H9 (cell line): ENCODE results near the gene TSPAN32. TPM values are rescaled to one million over a fixed set of nuclear protein-coding genes. Genes with fewer than 3 reads are reported as not detected.

Experiments
- DNase-seq: peaks from one replicate; pipeline ENCODE4 v3.0.0-alpha.2; 2017
- H2AFZ ChIP-seq: one replicate; pipeline ENCODE4 v1.6.1; 2013; ENCODE audit warnings: mild to moderate bottlenecking, low read length, control low read depth, moderate library complexity
- H2AK5ac ChIP-seq: 2 replicates; pipeline ENCODE4 v1.6.1; 2013; ENCODE audit warnings: low read length, control low read depth, mixed read lengths; ENCODE audit not compliant: insufficient read length
- H2BK120ac ChIP-seq: one replicate; pipeline ENCODE4 v1.6.1; 2013; ENCODE audit warnings: low read depth, mild to moderate bottlenecking, low read length, control low read depth, inconsistent platforms; ENCODE audit not compliant: poor library complexity, severe bottlenecking
- H2BK12ac ChIP-seq: 2 replicates; pipeline ENCODE4 v1.6.1; 2013; ENCODE audit warnings: low read length, control low read depth, mixed read lengths, low read depth; ENCODE audit not compliant: insufficient read length
- H2BK15ac ChIP-seq: 2 replicates; pipeline ENCODE4 v1.6.1; 2013; ENCODE audit warnings: low read depth, low read length, control low read depth
- H2BK20ac ChIP-seq: one replicate; pipeline ENCODE4 v1.6.1; 2013; ENCODE audit warnings: low read depth, mild to moderate bottlenecking, low read length, control low read depth, inconsistent platforms; ENCODE audit not compliant: poor library complexity, severe bottlenecking
- H2BK5ac ChIP-seq: 2 replicates; pipeline ENCODE4 v1.6.1; 2013; ENCODE audit warnings: low read length, control low read depth, mixed read lengths; ENCODE audit not compliant: insufficient read length
- H3K14ac ChIP-seq: 2 replicates; pipeline ENCODE4 v1.6.1; 2013; ENCODE audit warnings: low read length, control low read depth; ENCODE audit not compliant: insufficient read depth
- H3K18ac ChIP-seq: 2 replicates; pipeline ENCODE4 v1.6.1; 2013; ENCODE audit warnings: low read depth, mild to moderate bottlenecking, mixed read lengths, low read length, control low read depth; ENCODE audit not compliant: insufficient read length
- H3K23ac ChIP-seq: 2 replicates; pipeline ENCODE4 v1.6.1; 2013; ENCODE audit warnings: low read length, control low read depth, mixed read lengths, low read depth; ENCODE audit not compliant: insufficient read length
- H3K23me2 ChIP-seq: 2 replicates; pipeline ENCODE4 v1.6.1; 2013; ENCODE audit warnings: low read depth, mild to moderate bottlenecking, mixed read lengths, low read length, control low read depth; ENCODE audit not compliant: insufficient read length, poor library complexity, severe bottlenecking
- H3K27ac ChIP-seq: 2 replicates; pipeline ENCODE4 v1.5.1; 2013; ENCODE audit warnings: low read length, control low read depth, mixed read lengths, low read depth; ENCODE audit not compliant: insufficient read length
- H3K27me3 ChIP-seq: 2 replicates; pipeline ENCODE4 v1.6.1; 2013; ENCODE audit warnings: low read length, control low read depth, inconsistent platforms; ENCODE audit not compliant: insufficient read depth
- H3K4ac ChIP-seq: 2 replicates; pipeline ENCODE4 v1.6.1; 2013; ENCODE audit warnings: low read depth, mild to moderate bottlenecking, control low read depth, inconsistent platforms, low read length, moderate library complexity
- H3K4me1 ChIP-seq: 2 replicates; pipeline ENCODE4 v1.6.1; 2013; ENCODE audit warnings: low read length, control low read depth, inconsistent platforms; ENCODE audit not compliant: insufficient read depth
- H3K4me2 ChIP-seq: 2 replicates; pipeline ENCODE4 v1.6.1; 2013; ENCODE audit warnings: low read length, control low read depth, mixed read lengths; ENCODE audit not compliant: insufficient read length, insufficient read depth
- H3K56ac ChIP-seq: 2 replicates; pipeline ENCODE4 v1.6.1; 2013; ENCODE audit warnings: low read depth, mild to moderate bottlenecking, mixed read lengths, low read length, control low read depth; ENCODE audit not compliant: insufficient read length
- H3K79me1 ChIP-seq: 2 replicates; pipeline ENCODE4 v1.6.1; 2013; ENCODE audit warnings: low read depth, mild to moderate bottlenecking, moderate library complexity, low read length, control low read depth, inconsistent platforms; ENCODE audit not compliant: insufficient read depth, poor library complexity, severe bottlenecking
- H3K79me2 ChIP-seq: 2 replicates; pipeline ENCODE4 v1.6.1; 2013; ENCODE audit warnings: low read length, control low read depth, inconsistent platforms; ENCODE audit not compliant: insufficient read depth
- H3K9ac ChIP-seq: 2 replicates; pipeline ENCODE4 v1.6.1; 2013; ENCODE audit warnings: low read length, control low read depth, mixed read lengths; ENCODE audit not compliant: insufficient read length; ENCODE audit errors: extremely low read depth
- H3K9me3 ChIP-seq: one replicate; pipeline ENCODE4 v1.6.1; 2013; ENCODE audit warnings: low read depth, low read length, inconsistent platforms; ENCODE audit not compliant: control insufficient read depth
- H3T11ph ChIP-seq: one replicate; pipeline ENCODE4 v1.6.1; 2013; ENCODE audit warnings: mild to moderate bottlenecking, low read length, control low read depth, inconsistent platforms
- H4K20me1 ChIP-seq: one replicate; pipeline ENCODE4 v1.6.1; 2013; ENCODE audit not compliant: control insufficient read depth, insufficient read length, insufficient read depth
- H4K5ac ChIP-seq: 2 replicates; pipeline ENCODE4 v1.6.1; 2013; ENCODE audit warnings: low read depth, mild to moderate bottlenecking, mixed read lengths, low read length, control low read depth; ENCODE audit not compliant: insufficient read length
- H4K8ac ChIP-seq: replicated peaks from 2 replicates; pipeline ENCODE4 v1.6.1; 2013; ENCODE audit warnings: low read length, control low read depth, mixed read lengths, low read depth; ENCODE audit not compliant: insufficient read length
- H4K91ac ChIP-seq: 2 replicates; pipeline ENCODE4 v1.6.1; 2013; ENCODE audit warnings: low read depth, mild to moderate bottlenecking, moderate library complexity, mixed read lengths, low read length, control low read depth; ENCODE audit not compliant: insufficient read length
- H3K27ac Mint-ChIP-seq, 3 experiments: 2 replicates in 2 of 3; 3 replicates in 1 of 3; pipeline ENCODE4 v1.8.0; 2020 to 2021; ENCODE audit warnings: mixed read lengths in 3 of 3, mild to moderate bottlenecking in 1 of 3, moderate library complexity in 1 of 3
- H3K27me3 Mint-ChIP-seq: 2 replicates; pipeline ENCODE4 v1.8.0; 2021; ENCODE audit warnings: low read depth, mild to moderate bottlenecking, moderate library complexity, mixed read lengths
- H3K36me3 Mint-ChIP-seq, 3 experiments: 2 replicates in 2 of 3; 3 replicates in 1 of 3; pipeline ENCODE4 v1.8.0; 2020 to 2021; ENCODE audit warnings: low read depth in 3 of 3, mixed read lengths in 3 of 3; ENCODE audit not compliant: insufficient read depth in 1 of 3
- H3K4me1 Mint-ChIP-seq, 2 experiments: 2 replicates each; pipeline ENCODE4 v1.8.0; 2020; ENCODE audit warnings: mixed read lengths in 2 of 2
- H3K4me3 Mint-ChIP-seq, 2 experiments: 2 replicates in 1 of 2; 3 replicates in 1 of 2; pipeline ENCODE4 v1.8.0; 2020 to 2021; ENCODE audit warnings: mild to moderate bottlenecking in 2 of 2, mixed read lengths in 2 of 2, moderate library complexity in 1 of 2
- H3K9me3 Mint-ChIP-seq, 2 experiments: 2 replicates in 1 of 2; 3 replicates in 1 of 2; pipeline ENCODE4 v1.8.0; 2020; ENCODE audit warnings: mild to moderate bottlenecking in 2 of 2, mixed read lengths in 2 of 2, moderate library complexity in 1 of 2
- WGBS: extraction: QIAGEN DNeasy Blood & Tissue Kit; methylation state at CpG from one replicate; pipeline ENCODE4 v1.1.7; 2013; ENCODE audit warnings: missing lambda C conversion rate, low lambda C conversion rate, mixed read lengths; ENCODE audit not compliant: insufficient read length; ENCODE audit errors: extremely low coverage; 5-methylcytosine and 5-hydroxymethylcytosine counted together
- total RNA-seq: library from RNA; stranded (reverse); gene quantifications from 2 replicates; pipeline ENCODE4 v1.2.1, GENCODE V29; 2021
- TF ChIP-seq, protein P1 (sequence below): fragments of 200-600 bp; sonication (generic); conservative IDR thresholded peaks from 3 replicates; pipeline ENCODE4 v1.8.0; 2021; ENCODE audit warnings: antibody characterized with exemption, mild to moderate bottlenecking

TSPAN32 gene
- total RNA-seq, 1 experiment from 2014 or later, result not detected

DNA sequence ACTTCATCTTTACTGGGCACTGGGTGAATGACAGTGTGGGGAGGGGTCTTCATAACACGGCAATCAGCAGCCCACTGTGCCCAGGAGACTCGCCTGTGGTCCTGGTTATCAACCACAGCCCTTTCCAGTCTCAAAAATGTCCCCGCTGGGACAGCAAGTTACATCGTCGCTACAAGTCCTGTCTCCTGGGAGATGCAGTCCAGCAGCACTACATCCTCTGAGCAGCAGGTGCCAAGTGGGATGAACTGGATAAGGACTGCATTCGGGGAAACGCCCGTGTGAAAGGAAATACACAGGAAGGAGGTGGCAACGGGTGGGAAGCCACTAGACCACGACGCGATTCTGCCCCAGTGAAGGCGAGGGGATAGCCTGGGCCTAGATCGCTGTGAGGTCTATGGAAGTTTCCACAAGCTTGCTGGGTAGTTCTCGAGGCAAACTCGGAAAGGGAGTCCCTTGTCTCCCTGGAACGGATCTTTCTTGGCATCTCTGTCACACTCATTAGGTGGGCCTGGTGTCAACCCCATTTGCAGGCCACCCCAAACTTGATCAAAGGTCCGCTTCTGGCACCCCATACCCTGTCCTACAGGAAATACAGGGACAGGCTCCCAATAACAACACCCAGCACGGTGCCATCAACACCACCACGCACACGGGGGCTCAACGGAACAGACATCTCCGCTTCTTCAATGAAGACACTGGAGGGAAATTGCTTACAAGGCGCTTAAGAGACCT, 35.8 kb upstream of the TSPAN32 start:
- no peaks in the 10 kb centered on the region for H3K9me3 ChIP-seq
- H3K4me1 ChIP-seq, result no peaks in the 10 kb centered on the region
- H3K18ac ChIP-seq, result no peak overlapping the region
- no peak overlapping the region for H2BK20ac ChIP-seq
- H3K23ac ChIP-seq, result no peak overlapping the region
- WGBS, result no CpG with 5 or more reads among the region's 24 CpGs
- H4K8ac ChIP-seq, result no peak overlapping the region
- TF ChIP-seq, protein P1, sequence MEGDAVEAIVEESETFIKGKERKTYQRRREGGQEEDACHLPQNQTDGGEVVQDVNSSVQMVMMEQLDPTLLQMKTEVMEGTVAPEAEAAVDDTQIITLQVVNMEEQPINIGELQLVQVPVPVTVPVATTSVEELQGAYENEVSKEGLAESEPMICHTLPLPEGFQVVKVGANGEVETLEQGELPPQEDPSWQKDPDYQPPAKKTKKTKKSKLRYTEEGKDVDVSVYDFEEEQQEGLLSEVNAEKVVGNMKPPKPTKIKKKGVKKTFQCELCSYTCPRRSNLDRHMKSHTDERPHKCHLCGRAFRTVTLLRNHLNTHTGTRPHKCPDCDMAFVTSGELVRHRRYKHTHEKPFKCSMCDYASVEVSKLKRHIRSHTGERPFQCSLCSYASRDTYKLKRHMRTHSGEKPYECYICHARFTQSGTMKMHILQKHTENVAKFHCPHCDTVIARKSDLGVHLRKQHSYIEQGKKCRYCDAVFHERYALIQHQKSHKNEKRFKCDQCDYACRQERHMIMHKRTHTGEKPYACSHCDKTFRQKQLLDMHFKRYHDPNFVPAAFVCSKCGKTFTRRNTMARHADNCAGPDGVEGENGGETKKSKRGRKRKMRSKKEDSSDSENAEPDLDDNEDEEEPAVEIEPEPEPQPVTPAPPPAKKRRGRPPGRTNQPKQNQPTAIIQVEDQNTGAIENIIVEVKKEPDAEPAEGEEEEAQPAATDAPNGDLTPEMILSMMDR, result no peak
- H3K56ac ChIP-seq, result no peak overlapping the region
- no peak overlapping the region for H2BK15ac ChIP-seq
- no peaks in the 10 kb centered on the region for H3K36me3 Mint-ChIP-seq
- H3K4me3 Mint-ChIP-seq, result no peak overlapping the region; a peak in 1 of 5 replicates
- H2BK5ac ChIP-seq, result no peak overlapping the region
- H3K9ac ChIP-seq, result no peak overlapping the region
- H2AK5ac ChIP-seq, result no peak overlapping the region
- H3K4me1 Mint-ChIP-seq, result peaks cover 4 to 10% of the 10 kb centered on the region in 2 experiments
- H3K27me3 Mint-ChIP-seq, result peaks cover 72% of the 10 kb centered on the region
- H3K79me1 ChIP-seq, result no peaks in the 10 kb centered on the region
- H3K14ac ChIP-seq, result no peak overlapping the region
- H3K27ac Mint-ChIP-seq, result no peak overlapping the region
- H3K9me3 Mint-ChIP-seq, result peaks cover 0 to 3% of the 10 kb centered on the region in 2 experiments; a peak in 3 of 5 replicates
- H2BK120ac ChIP-seq, result no peak overlapping the region
- H4K91ac ChIP-seq, result no peak overlapping the region
- H2AFZ ChIP-seq, result no peak overlapping the region
- no peak overlapping the region for H3T11ph ChIP-seq
- H3K79me2 ChIP-seq, result no peaks in the 10 kb centered on the region
- H4K5ac ChIP-seq, result no peak overlapping the region
- H3K23me2 ChIP-seq, result peaks cover 5% of the 10 kb centered on the region
- no peak for DNase-seq
- no peak overlapping the region for H3K4me2 ChIP-seq
- no peak overlapping the region for H3K4ac ChIP-seq
- no peak overlapping the region for H2BK12ac ChIP-seq
- H3K27ac ChIP-seq, result no peak overlapping the region
- H4K20me1 ChIP-seq, result peaks cover 4% of the 10 kb centered on the region
- H3K27me3 ChIP-seq, result peaks cover 20% of the 10 kb centered on the region; the same call in 1 of the 2 replicates
